Body of pancreas (tissue), 4 donors: ENCODE data around the gene WDR18.

Experiments
- CTCF ChIP-seq, 7 experiments: fragments of 450-650 bp in 4 of 7; fragments of 200-600 bp in 3 of 7; sonication (generic) in 3 of 7; IDR thresholded peaks; one replicate each; pipeline ENCODE4 v1.5.1; 2016 to 2019; ENCODE audit warnings: antibody characterized with exemption in 7 of 7
- POLR2A ChIP-seq, 3 donors: fragments of 450-650 bp; IDR thresholded peaks; one replicate each; pipeline ENCODE4 v1.6.1; 2016; ENCODE audit warnings: antibody characterized with exemption in 3 of 3, mild to moderate bottlenecking in 2 of 3

- TF ChIP-seq CTCF (IDR thresholded peaks at IDR 0.05) (peak in 6 of 7 experiments; percentile 21 to 57 (median 30)), POLR2A (IDR thresholded peaks at IDR 0.05) (peak; percentile 65 to 86 (median 73))
Measured at GRCh38 chr19:984165-984967, at the start of gene WDR18.
